NCI-H1048 (cell line): ENCODE data around the gene CUL9.
A peak's percentile ranks its signal among the peaks of the same experiment; 100 is the strongest.

ENCODE experiments used
- DNase-seq: peaks from one replicate; lab custom pipeline; 2025; lab: John Stamatoyannopoulos, UW

The CUL9 gene

GRCh38 chr6:43200541-43200940, 18.5 kb downstream of the CUL9 start:
- no peak for DNase-seq

- no peak for DNase-seq
Observed at GRCh38 chr6:43202451-43202850, 20.5 kb downstream of the CUL9 start.

- no peak for DNase-seq
Observed at GRCh38 chr6:43203029-43203717, 21.2 kb downstream of the CUL9 start.

- no peak for DNase-seq
Observed at GRCh38 chr6:43203718-43204095, 21.7 kb downstream of the CUL9 start.

- no peak for DNase-seq
Observed at GRCh38 chr6:43204271-43205105, 22.5 kb downstream of the CUL9 start.

- DNase-seq, result no peak
Observed at GRCh38 chr6:43205849-43206248, 23.9 kb downstream of the CUL9 start.

GRCh38 chr6:43207286-43207685, 25.3 kb downstream of the CUL9 start:
- no peak for DNase-seq

GRCh38 chr6:43211955-43212354, 30.0 kb downstream of the CUL9 start:
- no peak for DNase-seq

GRCh38 chr6:43213431-43213830, 31.4 kb downstream of the CUL9 start:
- DNase-seq, result no peak

GRCh38 chr6:43215066-43215465, 33.1 kb downstream of the CUL9 start:
- DNase-seq, result no peak

GRCh38 chr6:43216200-43216599, 34.2 kb downstream of the CUL9 start:
- no peak for DNase-seq

GRCh38 chr6:43217351-43217750, 35.4 kb downstream of the CUL9 start:
- DNase-seq, result no peak

GRCh38 chr6:43219119-43219518, 37.1 kb downstream of the CUL9 start:
- DNase-seq, result no peak

GRCh38 chr6:43219814-43220213, 37.8 kb downstream of the CUL9 start:
- no peak for DNase-seq

GRCh38 chr6:43220439-43220951, 38.5 kb downstream of the CUL9 start:
- DNase-seq, result no peak

GRCh38 chr6:43221046-43221972, 39.3 kb downstream of the CUL9 start:
- no peak for DNase-seq

GRCh38 chr6:43222418-43223059, 40.5 kb downstream of the CUL9 start:
- no peak for DNase-seq

- DNase-seq, result no peak
Observed at GRCh38 chr6:43223175-43223574, 41.2 kb downstream of the CUL9 start.

- no peak for DNase-seq
Observed at GRCh38 chr6:43226192-43226851, 44.3 kb downstream of the CUL9 start.

GRCh38 chr6:43228951-43229802, 47.2 kb downstream of the CUL9 start, which contains the start of gene DNPH1:
Gene DNPH1, minus strand, starts transcription at chr6:43229481. Its CDS starts 25 bp downstream, at chr6:43229456.
- peak; percentile 73 for DNase-seq
